Stimulated activated CD8-positive, alpha-beta memory T cell treated with anti-CD3 and anti-CD28 coated beads, Interleukin-4, amount 100 ng/mL, for 4 hours (primary cell): Measurements from ENCODE around the gene SLC2A8.

Experiments
- DNase-seq, 2 donors: peaks; one replicate each; pipeline ENCODE4 v3.0.0-alpha.2; 2020; ENCODE audit warnings: low read depth in 2 of 2, low spot score in 1 of 2

The SLC2A8 gene

GRCh38 chr9:127428348-127428747 lies 31.4 kb downstream of the SLC2A8 start:
- no peak for DNase-seq

- no peak for DNase-seq
Observed at GRCh38 chr9:127430415-127430814, 33.4 kb downstream of the SLC2A8 start.

GRCh38 chr9:127437497-127438264 lies 40.7 kb downstream of the SLC2A8 start:
- no peak for DNase-seq

GRCh38 chr9:127438394-127438793 lies 41.4 kb downstream of the SLC2A8 start:
- no peak for DNase-seq

- DNase-seq = no peak
Observed at GRCh38 chr9:127444283-127444920, 47.4 kb downstream of the SLC2A8 start.

- no peak for DNase-seq
Observed at GRCh38 chr9:127444921-127445850, 48.2 kb downstream of the SLC2A8 start.

GRCh38 chr9:127445851-127446712 lies 49.1 kb downstream of the SLC2A8 start:
- DNase-seq = no peak

GRCh38 chr9:127446713-127447415 lies 49.9 kb downstream of the SLC2A8 start:
- DNase-seq = no peak

GRCh38 chr9:127447416-127448111 lies 50.6 kb downstream of the SLC2A8 start:
- DNase-seq = no peak

- DNase-seq = no peak
Observed at GRCh38 chr9:127448112-127448805, 51.3 kb downstream of the SLC2A8 start.

GRCh38 chr9:127449332-127449966 lies 52.5 kb downstream of the SLC2A8 start:
- DNase-seq = no peak

GRCh38 chr9:127450243-127450760 lies 53.3 kb downstream of the SLC2A8 start:
- no peak for DNase-seq

- peak; percentile 91 to 99 for DNase-seq
Observed at GRCh38 chr9:127450830-127451607, 54.0 kb downstream of the SLC2A8 start, which contains the start of the genes LRSAM1 and RPL12. LRSAM1 (plus strand) TSS chr9:127451510; CDS start chr9:127454528, 3,018 bp downstream. RPL12 (minus strand) TSS chr9:127451406; CDS start chr9:127451317, 89 bp downstream.

- no peak for DNase-seq
Observed at GRCh38 chr9:127451608-127451857, 54.6 kb downstream of the SLC2A8 start.

- peak in 1 of 2 donors; percentile 18 for DNase-seq
Observed at GRCh38 chr9:127451858-127452656, 55.1 kb downstream of the SLC2A8 start.

GRCh38 chr9:127452691-127453090 lies 55.7 kb downstream of the SLC2A8 start:
- no peak for DNase-seq
